GM20431 (cell line): ENCODE results near the gene CD79A.

ENCODE experiments used
- in situ Hi-C: fragments of 300-500 bp; cut with MseI, MboI; formaldehyde crosslinking; loops from one replicate; pipeline ENCODE4 v1.15.0; 2020; ENCODE audit warnings: low sequenced_read_pairs; ENCODE audit not compliant: unreplicated experiment

The CD79A gene

DNA sequence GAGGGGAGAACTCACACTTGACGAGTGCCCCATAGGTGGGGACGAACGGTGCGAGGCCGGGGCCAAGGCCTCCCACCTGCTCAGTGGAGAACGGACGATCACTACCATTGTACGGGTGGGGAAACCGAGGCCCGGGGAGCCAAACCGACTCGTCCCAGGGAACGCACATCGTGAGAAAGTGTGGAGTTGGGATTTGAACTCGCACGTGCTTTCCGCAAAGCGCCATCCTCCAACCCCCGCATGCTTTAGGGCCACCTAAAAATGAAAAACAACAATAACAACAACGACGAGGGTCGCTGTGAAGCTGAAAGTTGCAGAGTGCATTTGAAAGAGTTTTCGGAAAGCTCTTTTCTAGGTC lies 6.4 kb downstream of the CD79A start:
- in situ Hi-C loops, result no loop called here

DNA sequence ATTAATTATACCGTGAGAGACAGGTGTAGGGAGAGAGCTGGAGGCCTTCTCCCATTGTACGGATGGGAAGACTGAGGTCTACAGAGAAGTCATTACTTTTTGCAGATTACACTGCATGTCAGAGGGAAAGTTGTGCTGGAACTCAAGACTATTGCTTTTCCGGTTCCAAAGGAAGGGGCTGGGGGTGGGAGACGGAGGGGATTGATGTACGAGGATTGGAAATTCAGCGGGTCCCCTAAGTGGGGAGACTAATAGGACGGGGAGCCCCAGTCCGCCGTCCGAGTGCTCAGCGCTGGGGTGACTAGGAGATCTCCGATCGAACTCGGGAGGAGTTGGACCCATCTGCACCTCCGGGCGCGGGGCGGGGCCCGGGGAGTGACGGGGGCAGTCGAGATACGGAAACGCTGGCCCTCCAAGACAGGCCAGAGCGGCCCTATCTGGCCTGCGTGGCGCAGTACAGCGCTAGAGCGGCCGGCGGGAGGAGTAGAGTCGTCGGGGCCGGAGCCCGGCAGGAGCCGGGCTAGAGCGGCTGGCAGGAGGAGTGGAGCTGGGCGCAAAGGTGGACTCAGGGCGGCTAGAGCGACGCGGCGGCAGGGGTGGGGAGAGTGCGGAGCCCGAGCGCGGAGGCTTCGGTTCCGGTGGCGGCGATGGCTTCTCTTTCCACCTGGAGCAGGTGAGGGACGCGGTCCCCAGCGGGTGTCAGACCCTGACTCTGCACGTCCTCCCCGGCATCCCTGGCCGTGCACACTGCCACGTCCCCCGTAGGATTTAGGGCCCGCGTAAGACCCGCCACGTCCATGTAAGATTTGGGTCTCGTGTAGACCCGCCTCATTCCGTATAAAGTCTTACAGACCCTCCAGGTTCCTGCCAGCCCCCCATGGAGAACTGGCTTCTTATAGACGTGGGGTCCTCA lies 7.0 kb downstream of the CD79A start:
- in situ Hi-C loops, result no loop called here

DNA sequence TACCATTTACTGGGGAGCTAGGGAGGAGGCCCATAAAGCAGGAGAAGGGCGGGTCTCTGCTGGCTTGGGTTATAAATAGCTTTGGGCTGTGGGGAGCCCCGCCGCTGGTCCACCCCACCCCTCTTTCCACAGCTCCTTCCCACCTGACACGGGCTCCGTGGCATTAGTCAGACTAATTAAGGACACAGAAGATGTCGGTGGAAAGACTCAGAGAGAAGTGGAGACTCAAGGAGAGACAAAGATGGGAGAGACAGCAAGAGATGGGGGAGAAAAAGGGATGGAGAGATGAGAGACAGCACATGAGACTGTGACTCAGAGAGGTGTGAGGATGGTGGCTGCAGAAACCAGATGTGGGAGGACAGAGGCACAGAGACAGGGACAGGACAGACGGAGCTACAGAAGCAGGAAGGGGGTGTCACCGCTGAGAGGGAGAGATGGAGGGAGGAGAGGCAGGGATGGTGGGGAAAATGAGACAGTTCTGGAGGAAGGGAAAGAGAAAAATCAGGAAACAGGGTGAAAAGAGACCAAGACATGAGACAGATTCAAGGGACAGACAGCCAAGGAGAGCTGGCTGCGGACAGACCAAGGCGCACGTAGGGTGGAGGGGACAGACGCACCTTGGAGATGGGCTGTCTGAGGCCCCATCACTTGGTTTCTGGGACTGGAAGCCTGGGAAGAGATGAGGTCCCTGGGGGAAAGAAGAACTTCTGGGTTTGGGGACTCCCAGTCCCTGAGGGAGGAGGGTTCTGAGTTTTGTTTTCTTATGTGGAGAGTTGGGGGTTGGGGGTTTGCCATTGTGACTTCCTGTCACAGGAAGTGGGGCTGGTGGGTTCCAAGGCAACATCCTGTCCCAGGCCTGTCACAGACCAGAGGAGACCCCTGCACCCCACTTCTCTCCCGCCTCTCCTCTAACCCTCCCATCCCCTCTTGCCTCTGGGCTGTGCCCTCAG lies 10.0 kb downstream of the CD79A start:
- in situ Hi-C loops, result no loop called here

DNA sequence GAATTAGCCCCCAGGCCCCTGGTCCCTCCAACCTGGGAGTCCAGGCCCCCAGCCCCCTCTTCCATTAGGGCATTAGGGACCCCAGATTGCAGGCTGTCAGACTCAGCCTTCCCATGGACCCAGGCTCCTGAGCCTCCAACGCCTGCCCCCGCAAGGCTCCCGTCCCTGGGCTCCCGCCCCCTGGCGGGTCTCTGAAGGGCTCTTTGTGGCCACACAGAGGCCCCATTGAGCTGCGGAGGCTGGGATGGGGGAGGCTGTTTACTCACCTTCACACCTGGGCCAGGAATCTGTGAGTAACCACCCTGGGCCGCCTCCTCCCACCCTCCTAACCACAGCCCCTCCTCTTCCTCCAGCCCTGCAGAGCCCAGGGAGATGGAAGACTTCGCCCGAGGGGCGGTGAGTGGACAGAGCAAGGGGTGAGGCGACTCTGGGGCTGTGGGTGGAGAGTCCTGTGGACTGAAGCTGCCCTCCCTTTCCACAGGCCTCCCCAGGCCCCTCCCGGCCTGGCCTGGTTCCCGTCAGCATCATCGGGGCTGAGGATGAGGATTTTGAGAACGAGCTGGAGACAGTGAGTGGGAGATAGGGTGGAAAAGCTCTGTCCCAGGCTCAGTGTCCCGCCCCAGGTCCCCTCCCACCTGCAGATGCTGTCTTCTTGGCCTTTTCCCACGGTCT lies 10.8 kb downstream of the CD79A start:
- in situ Hi-C loops, result no loop called here

DNA sequence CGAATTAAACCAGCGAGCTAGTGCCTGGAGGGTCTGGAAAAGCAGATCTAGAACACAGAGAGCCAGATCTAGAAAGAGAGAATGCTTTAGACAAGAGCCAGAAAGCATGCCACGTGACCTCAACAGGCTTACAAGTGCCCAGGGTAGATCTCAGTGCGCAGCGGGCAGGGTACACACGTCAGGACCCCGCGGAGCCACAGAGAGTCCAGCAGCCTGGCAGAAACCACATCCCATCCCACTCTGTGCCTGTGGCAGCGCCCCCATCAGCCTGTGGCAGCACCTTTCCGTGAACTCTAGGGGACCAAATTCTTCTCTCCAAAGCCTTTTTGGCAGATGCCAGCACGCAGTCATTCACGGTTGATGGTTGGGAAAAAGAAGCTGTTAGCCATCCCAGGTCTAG lies 11.8 kb downstream of the CD79A start:
- in situ Hi-C loops, result no loop called here

DNA sequence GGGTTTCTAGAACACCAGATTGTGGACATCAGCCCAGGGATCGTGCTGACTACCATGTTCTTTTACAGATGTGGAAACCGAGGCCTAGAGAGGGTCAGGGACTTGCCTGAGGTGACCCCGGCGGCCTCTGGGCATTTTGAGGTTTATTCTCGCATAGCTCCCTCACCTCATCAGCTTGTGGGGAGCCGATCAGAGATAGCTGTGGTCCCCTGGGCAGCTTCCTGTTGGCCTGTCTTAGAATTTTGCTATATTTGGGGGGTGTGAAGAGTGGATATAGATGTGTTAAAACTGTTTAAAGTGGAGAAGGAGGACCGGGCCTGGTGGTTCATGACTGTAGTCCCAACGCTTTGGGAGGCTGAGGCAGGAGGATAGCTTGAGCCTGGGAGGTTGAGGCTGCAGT lies 12.8 kb downstream of the CD79A start:
- in situ Hi-C loops, result no loop called here

DNA sequence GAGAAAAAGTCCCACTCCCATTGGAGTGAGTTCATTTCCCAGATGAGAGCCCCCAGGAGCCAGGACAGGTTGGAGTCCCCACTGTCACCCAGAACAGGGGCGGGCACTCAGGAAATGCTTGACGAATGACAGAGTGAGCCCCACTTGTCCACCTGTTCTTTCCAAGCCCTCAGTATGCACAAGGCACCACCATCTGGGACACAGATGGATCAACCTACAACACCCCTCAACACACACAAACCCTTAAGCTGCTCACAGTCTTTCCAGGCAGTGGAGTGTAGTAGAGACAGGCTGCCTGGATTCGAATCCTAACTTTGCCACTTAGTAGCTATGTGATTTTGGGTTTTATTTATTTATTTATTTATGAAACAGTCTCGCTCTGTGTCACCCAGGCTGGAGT lies 13.9 kb downstream of the CD79A start:
- in situ Hi-C loops, result no loop called here

DNA sequence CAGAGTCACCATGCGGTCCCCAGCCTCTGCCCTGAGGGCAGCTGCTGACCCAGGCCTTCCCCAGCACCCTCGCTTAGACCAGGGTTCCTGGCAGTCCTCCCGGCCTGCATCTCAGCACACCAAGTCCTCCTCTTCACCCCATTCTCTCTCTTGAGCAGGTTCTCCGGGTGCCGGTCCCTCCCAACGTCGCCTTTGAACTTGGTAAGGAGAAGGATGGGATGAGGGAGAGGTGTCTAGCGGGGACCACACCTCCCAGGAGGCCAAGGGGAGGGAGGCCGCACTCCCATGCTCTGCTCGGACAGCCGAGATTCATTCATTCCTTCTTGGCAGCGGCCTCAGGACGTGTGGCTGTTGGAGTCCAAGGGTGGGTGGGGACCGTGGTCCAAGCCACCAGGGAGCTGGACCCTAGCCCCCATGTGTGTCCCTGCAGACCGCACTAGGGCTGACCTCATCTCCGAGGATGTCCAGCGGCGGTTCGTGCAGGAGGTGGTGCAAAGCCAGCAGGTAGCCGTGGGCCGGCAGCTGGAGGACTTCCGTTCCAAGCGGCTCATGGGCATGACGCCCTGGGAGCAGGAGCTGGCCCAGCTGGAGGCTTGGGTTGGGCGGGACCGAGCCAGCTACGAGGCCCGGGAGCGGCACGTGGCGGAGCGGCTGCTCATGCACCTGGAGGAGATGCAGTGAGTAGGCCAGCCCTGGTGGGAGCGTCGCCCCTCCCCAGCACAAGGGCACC lies 15.3 kb downstream of the CD79A start:
- in situ Hi-C loops, result no loop called here

DNA sequence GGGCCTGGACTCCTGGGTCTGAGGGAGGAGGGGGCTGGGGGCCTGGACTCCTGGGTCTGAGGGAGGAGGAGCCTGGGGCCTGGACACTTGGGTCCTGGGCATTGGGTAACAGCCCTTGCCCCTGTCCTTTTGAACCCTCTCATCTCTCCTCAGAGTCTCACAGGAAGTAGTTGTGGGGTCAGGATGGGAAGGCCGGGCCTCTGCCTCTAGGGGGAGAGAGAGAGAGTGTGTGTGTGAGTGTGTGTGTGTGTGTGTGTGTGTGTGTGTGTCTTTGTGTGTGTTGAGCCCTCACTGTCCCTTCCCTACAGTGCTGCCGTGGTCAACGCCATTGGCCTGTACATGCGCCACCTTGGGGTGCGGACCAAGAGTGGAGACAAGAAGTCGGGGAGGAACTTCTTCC lies 16.8 kb downstream of the CD79A start:
- in situ Hi-C loops, result no loop called here

DNA sequence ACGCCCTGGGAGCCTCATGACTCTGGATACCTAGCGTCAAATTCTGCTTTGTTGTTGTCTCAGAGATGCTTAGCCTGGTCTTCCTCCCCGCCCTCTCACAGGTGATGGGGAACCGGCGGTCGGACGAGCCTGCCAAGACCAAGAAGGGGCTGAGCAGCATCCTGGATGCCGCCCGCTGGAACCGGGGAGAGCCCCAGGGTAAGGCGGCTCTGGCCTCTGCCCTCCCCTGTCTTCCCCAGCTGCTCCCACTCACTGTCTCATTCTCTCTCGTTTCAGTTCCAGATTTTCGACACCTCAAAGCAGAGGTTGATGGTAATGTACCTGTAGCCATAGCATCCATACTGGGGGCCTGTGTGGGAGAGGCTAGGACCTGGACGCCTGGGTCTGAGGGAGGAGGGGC lies 17.3 kb downstream of the CD79A start:
- in situ Hi-C loops, result no loop called here

DNA sequence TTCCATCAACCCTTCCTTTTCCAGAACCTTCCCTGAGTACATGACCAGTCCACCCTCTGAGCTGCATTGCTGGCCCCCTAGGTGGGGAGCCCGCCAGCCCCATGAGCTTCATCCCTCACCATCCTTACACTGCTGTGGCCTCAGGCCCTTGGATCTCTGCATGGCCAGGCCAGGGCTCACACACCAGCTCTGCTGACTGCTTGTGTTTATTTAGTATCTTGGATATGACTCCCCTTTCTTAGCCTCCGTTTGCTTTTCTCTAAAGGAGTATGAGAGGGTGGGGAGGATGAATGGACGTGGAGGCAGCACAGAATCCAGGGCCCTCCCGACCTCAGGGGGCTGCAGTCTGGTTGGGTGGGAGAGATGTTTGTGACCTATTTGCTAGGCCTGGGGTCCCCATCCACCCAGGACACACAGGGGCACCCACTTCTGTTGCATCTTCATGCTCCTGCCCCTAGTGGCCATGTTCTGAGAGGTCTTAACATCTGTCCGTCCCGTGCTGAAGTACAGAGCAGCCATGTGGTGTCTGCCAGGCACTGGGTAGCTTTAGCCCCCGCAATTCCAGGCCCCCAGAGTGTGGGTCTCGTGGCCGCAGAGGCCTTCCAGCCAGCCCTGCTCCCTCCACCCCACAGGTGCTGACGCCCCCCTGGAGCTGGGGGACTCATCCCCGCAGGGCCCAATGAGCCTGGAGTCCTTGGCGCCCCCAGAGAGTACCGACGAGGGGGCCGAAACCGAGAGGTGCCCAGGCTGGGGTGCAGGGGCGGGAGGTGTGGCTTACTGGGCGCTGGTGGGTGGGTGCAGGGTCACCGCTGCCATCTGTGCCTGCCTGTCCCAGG lies 18.9 kb downstream of the CD79A start:
- in situ Hi-C loops, result no loop called here

DNA sequence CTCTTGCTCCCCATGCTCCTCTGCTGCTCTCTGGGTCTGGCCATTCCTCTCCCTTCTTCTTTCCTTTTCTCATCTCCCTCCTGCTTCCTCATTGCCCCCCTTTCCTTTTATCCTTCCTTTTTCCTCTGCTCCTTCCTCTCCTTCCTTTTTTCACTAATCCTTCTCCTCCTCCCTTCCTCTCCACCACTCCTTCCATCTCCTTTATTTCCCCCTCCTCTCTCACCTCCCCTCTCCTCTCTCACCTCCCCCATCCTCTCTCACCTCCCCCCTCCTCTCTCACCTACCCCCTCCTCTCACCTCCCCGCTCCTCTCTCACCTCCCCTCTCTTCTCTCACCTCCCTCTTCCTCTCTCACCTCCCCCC lies 19.5 kb downstream of the CD79A start:
- in situ Hi-C loops, result no loop called here

DNA sequence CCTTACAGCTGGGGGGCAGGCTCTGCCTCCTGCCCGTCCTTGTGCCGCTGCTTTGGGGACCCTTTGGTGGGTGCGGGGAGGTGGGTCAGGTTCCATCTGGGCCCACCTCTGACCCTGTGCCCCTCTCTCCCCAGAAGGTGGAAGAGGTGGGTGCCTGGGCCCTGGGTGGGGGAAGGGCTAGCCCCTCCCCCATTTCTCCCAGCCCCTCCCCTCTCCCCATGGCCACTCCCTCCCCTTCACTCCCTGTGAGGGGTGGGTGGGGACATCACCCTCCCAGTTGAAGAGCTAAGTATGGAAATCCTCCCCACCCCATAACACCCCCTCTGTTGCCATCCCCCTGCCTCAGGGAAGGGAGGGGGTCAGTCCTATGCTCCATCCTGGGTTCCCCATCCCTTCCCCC lies 20.1 kb downstream of the CD79A start:
- in situ Hi-C loops, result no loop called here

DNA sequence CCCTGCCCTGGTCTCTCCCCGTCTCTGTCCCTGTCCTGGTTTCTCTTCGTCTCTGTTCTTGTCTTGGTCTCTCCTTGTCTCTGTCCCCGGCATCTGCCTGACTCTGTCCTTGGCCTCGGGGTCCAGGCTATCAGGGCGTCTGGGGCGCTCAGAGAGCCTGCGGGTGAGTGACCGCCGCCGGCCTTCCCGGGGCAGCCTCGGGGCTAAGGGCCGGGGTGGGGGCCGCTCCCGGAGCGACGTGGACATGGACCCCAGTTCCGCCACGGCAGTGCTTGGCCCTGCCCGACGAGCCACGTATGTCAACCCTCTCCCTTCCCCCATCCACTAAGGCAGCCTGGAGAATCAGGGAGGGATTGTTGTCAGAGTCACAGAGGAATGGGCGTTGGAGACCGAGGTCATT lies 20.7 kb downstream of the CD79A start:
- in situ Hi-C loops, result no loop called here

DNA sequence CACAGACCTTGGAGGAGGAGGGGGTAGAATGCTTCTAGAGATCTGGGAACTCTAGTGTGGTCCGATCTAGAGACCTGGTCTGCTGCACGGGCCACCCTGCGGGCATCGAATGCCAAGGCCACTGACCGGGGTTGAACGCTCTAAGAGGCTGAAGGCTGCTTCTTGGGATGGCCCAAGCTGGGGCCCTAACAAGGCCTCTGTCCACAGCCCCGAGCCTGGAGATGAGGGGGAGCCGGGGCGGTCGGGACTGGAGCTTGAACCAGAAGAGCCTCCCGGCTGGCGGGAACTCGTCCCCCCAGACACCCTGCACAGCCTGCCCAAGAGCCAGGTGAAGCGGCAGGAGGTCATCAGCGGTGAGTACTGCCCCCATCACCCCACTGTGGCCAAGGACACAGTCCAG lies 21.2 kb downstream of the CD79A start:
- in situ Hi-C loops, result no loop called here

DNA sequence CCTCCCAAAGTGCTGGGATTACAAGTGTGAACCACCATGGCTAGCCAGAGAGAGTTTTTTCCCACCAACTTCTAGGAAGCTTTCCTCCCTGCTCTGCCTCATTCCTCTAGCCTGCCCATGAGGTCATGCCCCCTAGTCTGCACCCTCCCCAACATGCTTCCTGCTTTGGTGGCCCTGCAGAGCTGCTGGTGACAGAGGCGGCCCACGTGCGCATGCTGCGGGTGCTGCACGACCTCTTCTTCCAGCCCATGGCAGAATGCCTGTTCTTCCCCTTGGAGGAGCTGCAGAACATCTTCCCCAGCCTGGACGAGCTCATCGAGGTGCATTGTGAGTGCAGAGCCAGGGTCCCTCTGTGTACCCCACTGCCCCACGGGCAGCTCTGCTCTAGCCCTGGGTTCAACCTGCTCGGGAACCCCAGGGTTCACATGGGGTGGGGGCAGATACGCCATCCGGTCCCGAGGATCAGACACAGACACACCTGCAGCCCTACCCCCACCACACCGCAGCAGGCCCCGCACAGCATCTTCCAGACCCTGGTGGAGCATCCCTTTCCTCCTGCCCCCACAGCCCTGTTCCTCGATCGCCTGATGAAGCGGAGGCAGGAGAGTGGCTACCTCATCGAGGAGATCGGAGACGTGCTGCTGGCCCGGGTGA lies 24.8 kb downstream of the CD79A start:
- in situ Hi-C loops, result no loop called here

DNA sequence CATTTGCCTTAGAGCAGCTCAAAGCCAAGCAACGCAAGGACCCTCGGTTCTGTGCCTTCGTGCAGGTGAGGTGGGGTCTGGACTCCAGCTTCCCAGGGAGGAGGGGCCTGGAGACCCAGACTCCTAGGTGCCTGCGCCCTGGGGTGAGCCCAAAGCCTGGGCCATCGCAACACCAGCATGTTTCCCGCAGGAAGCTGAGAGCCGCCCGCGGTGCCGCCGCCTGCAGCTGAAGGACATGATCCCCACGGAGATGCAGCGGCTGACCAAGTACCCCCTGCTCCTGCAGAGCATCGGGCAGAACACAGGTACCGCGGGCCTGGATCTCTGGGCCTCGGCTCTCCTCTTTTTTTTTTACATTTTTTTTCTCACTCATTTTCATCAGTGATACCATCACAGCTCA lies 25.5 kb downstream of the CD79A start:
- in situ Hi-C loops, result no loop called here

DNA sequence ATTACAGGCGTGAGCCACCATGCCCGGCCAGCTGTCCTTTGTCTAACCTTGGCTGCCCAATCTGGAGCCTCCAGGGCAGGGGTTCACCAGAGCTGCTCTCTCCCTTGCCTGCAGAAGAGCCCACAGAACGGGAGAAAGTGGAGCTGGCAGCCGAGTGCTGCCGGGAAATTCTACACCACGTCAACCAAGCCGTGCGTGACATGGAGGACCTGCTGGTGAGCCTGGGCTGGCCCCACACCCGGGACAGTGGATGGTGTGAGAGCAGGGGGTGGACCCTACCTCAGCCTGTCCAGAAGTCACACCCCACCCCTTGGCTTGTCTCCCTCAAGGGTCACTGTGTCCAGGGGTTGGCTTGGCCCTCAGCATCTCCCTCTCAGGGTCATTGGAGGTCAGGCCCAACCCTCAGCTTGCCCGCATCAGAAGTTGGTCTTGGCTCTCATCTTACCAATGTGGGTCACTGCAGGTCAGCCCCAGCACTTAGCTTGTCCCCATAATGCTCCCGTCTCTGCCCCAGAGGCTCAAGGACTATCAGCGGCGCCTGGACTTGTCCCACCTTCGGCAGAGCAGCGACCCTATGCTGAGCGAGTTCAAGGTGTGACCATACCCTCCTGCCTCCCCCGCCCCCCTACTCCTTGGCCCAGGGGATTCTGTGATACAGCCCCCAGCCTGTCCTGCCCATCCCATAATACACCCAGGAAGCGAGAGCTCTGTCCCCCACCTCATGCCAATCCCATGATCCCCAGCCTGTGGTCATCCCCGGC lies 26.3 kb downstream of the CD79A start:
- in situ Hi-C loops, result no loop called here
